Measurements from ENCODE around the gene STRBP. TPM values are rescaled to one million over a fixed set of nuclear protein-coding genes. Genes with fewer than 3 reads are reported as not detected.

STRBP gene
- total RNA-seq, 1 experiment from 2014 or later = 40.3 TPM

GRCh38 chr9:123283455-123283854 is 15.1 kb upstream of the STRBP start:
- H3K36me3 ChIP-seq (ENCODE audit: control insufficient read depth, insufficient read depth, low read length) = no peaks in the 10 kb centered on the region
- no peak for DNase-seq (ENCODE audit: low read depth, low spot score)
- CTCF ChIA-PET = no interaction called here
- intact Hi-C loops (cut with micrococcal nuclease; ENCODE audit: unreplicated experiment) = no loop called here
- no peak for ATAC-seq
- no TSS peak for BruUV-seq (replicated peaks)
- no peak for TF ChIP-seq REST (IDR thresholded peaks at IDR 0.05; ENCODE audit: insufficient read depth in 1 of 2, low read depth in 2 of 2, low read length in 1 of 2)
- no peak for TF ChIP-seq CTCF (IDR thresholded peaks at IDR 0.05)
- TF ChIP-seq TCF7L2 (IDR thresholded peaks at IDR 0.05; ENCODE audit: low read depth, low read length) = no peak
- TF ChIP-seq SIN3A (IDR thresholded peaks at IDR 0.05; ENCODE audit: borderline replicate concordance, insufficient read depth, low read depth, low read length) = no peak
- TF ChIP-seq POLR2AphosphoS5 (IDR thresholded peaks at IDR 0.05; ENCODE audit: low read depth, low read length) = no peak
- H3K4me3 ChIP-seq (ENCODE audit: low read depth in 2 of 2, low read length in 2 of 2) = no peak overlapping the region
- POLR2A ChIA-PET = no interaction called here
- H3K4me1 ChIP-seq (ENCODE audit: control insufficient read depth, insufficient read depth, low read length) = no peaks in the 10 kb centered on the region
- no peaks in the 10 kb centered on the region for H3K27me3 ChIP-seq (ENCODE audit: control insufficient read depth, insufficient read depth, low read length)
- H3K27ac ChIP-seq (ENCODE audit: low read length) = no peak overlapping the region
- in situ Hi-C loops (cut with HindIII; ENCODE audit: low pct_unique_long_range_greater_than_20kb, low sequenced_read_pairs) = no loop called here
- no peaks in the 10 kb centered on the region for H3K9me3 ChIP-seq (ENCODE audit: control insufficient read depth, insufficient read depth, low read depth, low read length)

- Histone ChIP-seq H3K4me1 (ENCODE audit: control insufficient read depth, insufficient read depth, low read length) (no peaks in the 10 kb centered on the region), H3K27me3 (ENCODE audit: control insufficient read depth, insufficient read depth, low read length) (no peaks in the 10 kb centered on the region), H3K36me3 (ENCODE audit: control insufficient read depth, insufficient read depth, low read length) (no peaks in the 10 kb centered on the region), H3K9me3 (ENCODE audit: control insufficient read depth, insufficient read depth, low read depth, low read length) (no peaks in the 10 kb centered on the region), H3K4me3 (ENCODE audit: low read depth in 2 of 2, low read length in 2 of 2) (no peak overlapping the region), H3K27ac (ENCODE audit: low read length) (no peak overlapping the region)
- ATAC-seq (no peak), DNase-seq (ENCODE audit: low read depth, low spot score) (no peak)
- POLR2A ChIA-PET = no interaction called here
- CTCF ChIA-PET = no interaction called here
- intact Hi-C loops (cut with micrococcal nuclease; ENCODE audit: unreplicated experiment) = no loop called here
- no peak for TF ChIP-seq POLR2AphosphoS5 (IDR thresholded peaks at IDR 0.05; ENCODE audit: low read depth, low read length)
- no peak for TF ChIP-seq SIN3A (IDR thresholded peaks at IDR 0.05; ENCODE audit: borderline replicate concordance, insufficient read depth, low read depth, low read length)
- TF ChIP-seq REST (IDR thresholded peaks at IDR 0.05; ENCODE audit: insufficient read depth in 1 of 2, low read depth in 2 of 2, low read length in 1 of 2) = no peak
- no peak for TF ChIP-seq TCF7L2 (IDR thresholded peaks at IDR 0.05; ENCODE audit: low read depth, low read length)
- TF ChIP-seq CTCF (IDR thresholded peaks at IDR 0.05) = no peak
- in situ Hi-C loops (cut with HindIII; ENCODE audit: low pct_unique_long_range_greater_than_20kb, low sequenced_read_pairs) = no loop called here
- BruUV-seq (replicated peaks) = no TSS peak
Observed at GRCh38 chr9:123283048-123283408, 14.6 kb upstream of the STRBP start.

All from Panc1 (cell line).